Thyroid gland (tissue), 4 donors: Measurements from ENCODE around the gene SETD1A. TPM values are rescaled to one million over a fixed set of nuclear protein-coding genes. Genes with fewer than 3 reads are reported as not detected.

Experiments used
- DNase-seq, 2 donors: peaks; one replicate each; pipeline ENCODE4 v3.0.0-alpha.2; 2019
- H3K27ac ChIP-seq, 3 donors: fragments of 200-600 bp; sonication (generic); 1 replicate in 2 of 3; 2 replicates in 1 of 3; pipeline ENCODE4 v1.5.1; 2016 to 2019; ENCODE audit warnings: mild to moderate bottlenecking in 1 of 3, moderate library complexity in 1 of 3
- H3K27me3 ChIP-seq: fragments of 200-600 bp; sonication (generic); one replicate; pipeline ENCODE4 v1.5.1; 2019
- H3K36me3 ChIP-seq, 2 donors: fragments of 200-600 bp; sonication (generic); one replicate each; pipeline ENCODE4 v1.5.1; 2016 to 2019
- H3K4me1 ChIP-seq, 2 donors: fragments of 200-600 bp; sonication (generic); one replicate each; pipeline ENCODE4 v1.5.1; 2017 to 2019
- H3K4me3 ChIP-seq, 3 donors: fragments of 200-600 bp; sonication (generic); replicated peaks in 1 of 3; 1 replicate in 2 of 3; 2 replicates in 1 of 3; pipeline ENCODE4 v1.5.1; 2016; ENCODE audit warnings: mild to moderate bottlenecking in 1 of 3
- H3K9me3 ChIP-seq: fragments of 200-600 bp; sonication (generic); one replicate; pipeline ENCODE4 v1.5.1; 2017
- CTCF ChIP-seq, 6 experiments: fragments of 200-600 bp in 3 of 6; fragments of 450-650 bp in 3 of 6; sonication (generic) in 3 of 6; IDR thresholded peaks; one replicate each; pipeline ENCODE4 v1.5.1; 2016 to 2019; ENCODE audit warnings: antibody characterized with exemption in 6 of 6, mild to moderate bottlenecking in 2 of 6, inconsistent platforms in 1 of 6, moderate library complexity in 1 of 6
- POLR2A ChIP-seq, 2 donors: fragments of 450-650 bp; IDR thresholded peaks; one replicate each; pipeline ENCODE4 v1.6.1; 2017; ENCODE audit warnings: antibody characterized with exemption in 2 of 2, mild to moderate bottlenecking in 2 of 2, moderate library complexity in 1 of 2
- WGBS, 2 donors: methylation state at CpG; one replicate each; pipeline ENCODE4 v1.1.5; 2017; 5-methylcytosine and 5-hydroxymethylcytosine counted together
- intact Hi-C: fragments of 100-400 bp; cut with DNase I; formaldehyde crosslinking; loops from one replicate; pipeline ENCODE4 v1.15.1; 2023
- total RNA-seq, 4 donors: library from RNA; depleted of rRNA; stranded (reverse); fragments of >200 nt; gene quantifications; one replicate each; pipeline ENCODE4 v1.2.3, GENCODE V29; 2016

Gene SETD1A
- total RNA-seq, 4 donors from 2014 or later = 7.7 to 11.4 (median 9.2) TPM

- 75 to 81% methylated on average over 6 of the region's 6 CpGs for WGBS, 2 donors
- Histone ChIP-seq H3K4me3 (no peak overlapping the region), H3K36me3 (no peaks in the 10 kb centered on the region), H3K4me1 (peaks cover 10 to 15% of the 10 kb centered on the region in 2 donors), H3K27ac (no peak overlapping the region), H3K27me3 (peaks cover 4% of the 10 kb centered on the region), H3K9me3 (no peaks in the 10 kb centered on the region)
- intact Hi-C loops = no loop called here
- DNase-seq = no peak
- TF ChIP-seq CTCF (IDR thresholded peaks at IDR 0.05) = no peak
- TF ChIP-seq POLR2A (IDR thresholded peaks at IDR 0.05) = no peak
Observed at GRCh38 chr16:30998852-30999761, 41.6 kb downstream of the SETD1A start.

- intact Hi-C loops = no loop called here
- H3K27ac ChIP-seq = no peak overlapping the region
- TF ChIP-seq POLR2A (IDR thresholded peaks at IDR 0.05) (no peak), CTCF (IDR thresholded peaks at IDR 0.05) (no peak)
- peaks cover 10 to 15% of the 10 kb centered on the region in 2 donors for H3K4me1 ChIP-seq
- H3K9me3 ChIP-seq = no peaks in the 10 kb centered on the region
- DNase-seq = no peak
- peaks cover 4% of the 10 kb centered on the region for H3K27me3 ChIP-seq
- H3K36me3 ChIP-seq = no peaks in the 10 kb centered on the region
- 87 to 92% methylated on average over 19 of the region's 19 CpGs for whole genome bisulfite sequencing, 2 donors
- no peak overlapping the region for H3K4me3 ChIP-seq
Observed at GRCh38 chr16:31000671-31001382, 43.3 kb downstream of the SETD1A start.

GRCh38 chr16:31001507-31002249 lies 44.1 kb downstream of the SETD1A start:
- Histone ChIP-seq H3K36me3 (no peaks in the 10 kb centered on the region), H3K4me1 (peaks cover 7 to 12% of the 10 kb centered on the region in 2 donors), H3K27ac (no peak overlapping the region), H3K9me3 (no peaks in the 10 kb centered on the region), H3K4me3 (no peak overlapping the region), H3K27me3 (peaks cover 1% of the 10 kb centered on the region)
- WGBS, 2 donors = 55 to 58% methylated on average over 16 of the region's 16 CpGs
- DNase-seq = no peak
- intact Hi-C loops = no loop called here
- TF ChIP-seq POLR2A (IDR thresholded peaks at IDR 0.05) (no peak), CTCF (IDR thresholded peaks at IDR 0.05) (no peak)

GRCh38 chr16:31002250-31002700 lies 44.7 kb downstream of the SETD1A start:
- Histone ChIP-seq H3K27ac (no peak overlapping the region), H3K9me3 (no peaks in the 10 kb centered on the region), H3K36me3 (no peaks in the 10 kb centered on the region), H3K4me3 (no peak overlapping the region), H3K4me1 (peaks cover 3 to 6% of the 10 kb centered on the region in 2 donors), H3K27me3 (no peaks in the 10 kb centered on the region)
- no peak for DNase-seq
- 58 to 73% methylated on average over 3 to 9 of the region's 10 CpGs for WGBS, 2 donors
- TF ChIP-seq CTCF (IDR thresholded peaks at IDR 0.05) (no peak), POLR2A (IDR thresholded peaks at IDR 0.05) (no peak)
- intact Hi-C loops = no loop called here
